Spinal cord (tissue), 10 donors: ENCODE measurements around the gene CABP4. TPM values are rescaled to one million over a fixed set of nuclear protein-coding genes. Genes with fewer than 3 reads are reported as not detected.

ENCODE experiments used
- DNase-seq, 6 donors: peaks; one replicate each; pipeline versions ENCODE4 v3.0.0 to v3.0.0-alpha.2; 2013 to 2015; ENCODE audit warnings: low spot score in 6 of 6, low read depth in 4 of 6
- H3K27ac ChIP-seq: one replicate; pipeline ENCODE4 v1.5.1; 2013; ENCODE audit warnings: low read depth, low read length, control low read depth
- H3K27me3 ChIP-seq: one replicate; pipeline ENCODE4 v1.6.1; 2013; ENCODE audit warnings: low read length; ENCODE audit not compliant: control insufficient read depth, insufficient read depth
- H3K36me3 ChIP-seq: one replicate; pipeline ENCODE4 v1.6.1; 2013; ENCODE audit warnings: low read length; ENCODE audit not compliant: control insufficient read depth, insufficient read depth
- H3K4me1 ChIP-seq: one replicate; pipeline ENCODE4 v1.6.1; 2013; ENCODE audit warnings: low read length; ENCODE audit not compliant: control insufficient read depth, insufficient read depth
- H3K4me3 ChIP-seq: one replicate; pipeline ENCODE4 v1.5.1; 2013; ENCODE audit warnings: low read depth, low read length, control low read depth
- H3K9me3 ChIP-seq: one replicate; pipeline ENCODE4 v1.6.1; 2013; ENCODE audit warnings: low read length; ENCODE audit not compliant: control insufficient read depth, insufficient read depth
- WGBS: methylation state at CpG from one replicate; pipeline ENCODE4 v1.1.5; 2013; ENCODE audit warnings: missing lambda C conversion rate; ENCODE audit not compliant: insufficient coverage; 5-methylcytosine and 5-hydroxymethylcytosine counted together
- polyA plus RNA-seq, 2 donors: library from polyadenylated mRNA; unstranded; fragments of 120-200 nt; gene quantifications; one replicate each; pipeline ENCODE4 v1.2.1, GENCODE V29; 2013; ENCODE audit not compliant: insufficient read length in 2 of 2
- total RNA-seq, 2 donors: library from RNA; depleted of rRNA in 1 of 2; stranded (reverse); fragments of 120-200 nt in 1 of 2; fragments of >200 nt in 1 of 2; gene quantifications; one replicate each; pipeline versions ENCODE4 v1.2.3 to v1.2.4, GENCODE V29; 2013 to 2014
- donor health status: healthy.

CABP4 gene
- total and polyA plus RNA-seq, 4 donors, result 0.30 to 0.67 (median 0.46) TPM

- Histone ChIP-seq H3K4me3 (no peak overlapping the region), H3K27me3 (peaks cover 17% of the 10 kb centered on the region), H3K36me3 (no peaks in the 10 kb centered on the region), H3K27ac (peak overlapping the region; percentile 33), H3K9me3 (no peaks in the 10 kb centered on the region), H3K4me1 (peaks cover 48% of the 10 kb centered on the region)
- DNase-seq, result no peak
- 81% methylated on average over 17 of the region's 17 CpGs for WGBS
Observed at GRCh38 chr11:67410984-67411784, 44.0 kb upstream of the CABP4 start.

- Histone ChIP-seq H3K9me3 (no peaks in the 10 kb centered on the region), H3K27me3 (peaks cover 17% of the 10 kb centered on the region), H3K36me3 (no peaks in the 10 kb centered on the region), H3K4me3 (no peak overlapping the region), H3K27ac (no peak overlapping the region), H3K4me1 (peaks cover 54% of the 10 kb centered on the region)
- DNase-seq, result no peak
- 85% methylated on average over 6 of the region's 7 CpGs for WGBS
Observed at GRCh38 chr11:67411785-67412152, 43.4 kb upstream of the CABP4 start.

GRCh38 chr11:67412495-67413179 lies 42.5 kb upstream of the CABP4 start:
- 75% methylated on average over 8 of the region's 9 CpGs for WGBS
- Histone ChIP-seq H3K4me3 (no peak overlapping the region), H3K27me3 (peaks cover 17% of the 10 kb centered on the region), H3K36me3 (peaks cover 5% of the 10 kb centered on the region), H3K9me3 (no peaks in the 10 kb centered on the region), H3K27ac (no peak overlapping the region), H3K4me1 (peaks cover 60% of the 10 kb centered on the region)
- DNase-seq, result no peak

GRCh38 chr11:67413266-67413849 lies 41.8 kb upstream of the CABP4 start:
- peaks cover 17% of the 10 kb centered on the region for H3K27me3 ChIP-seq
- WGBS, result 100% methylated on average over 1 of the region's 2 CpGs
- no peak overlapping the region for H3K4me3 ChIP-seq
- no peaks in the 10 kb centered on the region for H3K9me3 ChIP-seq
- peaks cover 63% of the 10 kb centered on the region for H3K4me1 ChIP-seq
- H3K36me3 ChIP-seq, result peaks cover 6% of the 10 kb centered on the region
- H3K27ac ChIP-seq, result no peak overlapping the region
- DNase-seq, result no peak

DNA sequence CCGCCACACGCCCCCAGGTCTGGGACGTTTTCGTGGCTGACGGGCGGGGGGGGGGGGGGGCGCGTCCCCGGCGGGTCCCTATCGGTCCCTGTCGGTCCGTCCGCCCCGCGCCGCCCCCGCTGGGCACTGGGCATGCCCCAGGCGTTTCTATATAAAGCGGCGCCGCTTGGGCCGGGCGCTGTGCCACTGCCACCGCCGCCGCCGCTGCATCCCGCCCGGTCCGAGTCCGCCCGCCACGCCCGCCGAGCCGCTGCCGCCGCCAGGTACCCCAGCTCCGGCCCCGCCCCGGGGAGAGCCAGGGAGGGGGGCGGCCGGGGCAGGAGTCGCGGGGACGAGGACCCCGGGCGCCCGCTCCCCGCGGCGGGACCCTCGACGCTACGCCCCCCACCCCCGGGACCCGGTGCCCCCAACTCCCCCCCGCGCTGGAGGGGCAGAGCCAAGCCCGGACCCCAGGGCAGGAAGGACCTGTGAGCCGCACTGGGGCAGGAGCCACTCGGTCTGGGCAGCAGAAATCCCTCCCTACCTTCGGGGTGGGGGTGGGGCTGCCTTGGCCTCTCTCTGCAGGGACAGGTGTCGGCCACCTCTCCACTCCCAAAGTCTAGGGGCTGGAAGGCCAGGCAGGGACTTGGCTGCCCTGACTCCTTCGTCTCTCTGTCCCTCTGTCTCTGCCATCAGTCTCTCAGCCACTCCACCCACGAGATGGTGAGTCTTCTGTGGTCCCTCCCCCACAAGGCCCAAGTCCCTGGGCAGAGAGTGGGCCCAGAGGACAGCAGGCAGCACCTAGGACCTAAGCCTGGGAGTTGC lies 39.5 kb upstream of the CABP4 start, which contains the start of gene CARNS1:
TSS of gene CARNS1 (plus strand) at position 178 of the 804 bp plus-strand sequence. CDS start at position 700, 522 bp downstream.
- Histone ChIP-seq H3K27ac (no peak within 1 kb of the TSS), H3K9me3 (no peaks in the 10 kb centered on the region), H3K4me3 (peak within 1 kb of the TSS; percentile 9), H3K4me1 (peaks cover 64% of the 10 kb centered on the region), H3K27me3 (peaks cover 17% of the 10 kb centered on the region), H3K36me3 (peaks cover 14% of the 10 kb centered on the region)
- 6% methylated on average over 54 of the region's 67 CpGs for WGBS
- no peak for DNase-seq

- peak in 2 of 6 donors; percentile 45 to 62 for DNase-seq
- Histone ChIP-seq H3K27me3 (peaks cover 17% of the 10 kb centered on the region), H3K9me3 (no peaks in the 10 kb centered on the region), H3K4me3 (peak overlapping the region; percentile 9), H3K4me1 (peaks cover 64% of the 10 kb centered on the region), H3K27ac (no peak overlapping the region), H3K36me3 (peaks cover 14% of the 10 kb centered on the region)
- WGBS, result 38% methylated on average over 17 of the region's 21 CpGs
Observed at GRCh38 chr11:67416416-67417335, 38.5 kb upstream of the CABP4 start.

- Histone ChIP-seq H3K27me3 (peaks cover 13% of the 10 kb centered on the region), H3K9me3 (no peaks in the 10 kb centered on the region), H3K36me3 (peaks cover 14% of the 10 kb centered on the region), H3K4me3 (no peak overlapping the region), H3K4me1 (peaks cover 64% of the 10 kb centered on the region), H3K27ac (no peak overlapping the region)
- 63% methylated on average over 12 of the region's 12 CpGs for WGBS
- DNase-seq, result no peak
Observed at GRCh38 chr11:67417425-67417824, 37.7 kb upstream of the CABP4 start.

- H3K9me3 ChIP-seq, result no peaks in the 10 kb centered on the region
- H3K4me3 ChIP-seq, result no peak overlapping the region
- H3K36me3 ChIP-seq, result peaks cover 18% of the 10 kb centered on the region
- 73% methylated on average over 24 of the region's 26 CpGs for WGBS
- H3K27me3 ChIP-seq, result peaks cover 8% of the 10 kb centered on the region
- no peak overlapping the region for H3K27ac ChIP-seq
- DNase-seq, result no peak
- peaks cover 60% of the 10 kb centered on the region for H3K4me1 ChIP-seq
Observed at GRCh38 chr11:67418476-67419281, 36.5 kb upstream of the CABP4 start.
